ENCODE results near the gene PBX4. TPM values are rescaled to one million over a fixed set of nuclear protein-coding genes. Genes with fewer than 3 reads are reported as not detected.

The PBX4 gene
- total RNA-seq, 1 donor from 2014 or later = 0.82 TPM

- Mint-ChIP-seq H3K9me3 (ENCODE audit: unreplicated experiment) (no peaks in the 10 kb centered on the region), H3K4me3 (ENCODE audit: unreplicated experiment) (peak overlapping the region; percentile 94), H3K36me3 (ENCODE audit: low read depth, unreplicated experiment) (peaks cover 20% of the 10 kb centered on the region), H3K4me1 (ENCODE audit: unreplicated experiment) (peaks cover 15% of the 10 kb centered on the region), H3K27me3 (ENCODE audit: unreplicated experiment) (peaks cover 19% of the 10 kb centered on the region), H3K27ac (ENCODE audit: unreplicated experiment) (peak overlapping the region; percentile 93)
- DNase-seq (ENCODE audit: low spot score) = no peak
- TF ChIP-seq CTCF (IDR thresholded peaks at IDR 0.05; ENCODE audit: unreplicated experiment) = no peak
Measured at GRCh38 chr19:19662344-19662743, 43.9 kb upstream of the PBX4 start.

DNA sequence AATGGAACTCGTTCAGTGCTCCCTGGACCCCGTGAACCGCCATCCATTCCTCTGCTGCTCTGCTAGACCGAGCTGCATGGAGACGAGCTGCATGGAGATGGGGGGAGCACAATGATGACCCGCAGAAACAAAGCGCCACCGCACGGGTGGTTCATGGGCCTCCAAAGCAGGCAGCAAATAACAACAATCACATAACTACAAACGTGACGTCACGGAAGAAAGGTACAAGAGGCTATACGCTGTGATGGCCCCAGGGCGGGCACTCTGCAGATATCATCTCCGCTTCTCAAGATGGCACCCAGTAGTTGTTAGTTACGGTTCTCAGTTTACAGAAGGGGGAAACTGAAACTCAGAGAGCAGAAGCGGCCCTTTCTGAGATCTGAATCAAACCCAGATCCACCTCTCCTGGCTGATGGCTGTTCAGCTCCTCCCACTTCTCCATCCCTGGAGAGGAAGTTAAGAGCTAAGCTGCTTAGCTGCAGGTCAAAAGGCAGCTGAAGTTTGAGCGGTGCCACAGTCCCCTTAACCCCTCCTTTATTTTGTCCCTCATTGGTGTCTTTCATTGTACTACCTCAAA is 43.3 kb upstream of the PBX4 start:
- peak overlapping the region; percentile 94 for H3K4me3 Mint-ChIP-seq (ENCODE audit: unreplicated experiment)
- TF ChIP-seq CTCF (IDR thresholded peaks at IDR 0.05; ENCODE audit: unreplicated experiment) = no peak
- no peak for DNase-seq (ENCODE audit: low spot score)
- peak overlapping the region; percentile 57 for H3K27ac Mint-ChIP-seq (ENCODE audit: unreplicated experiment)
- peaks cover 23% of the 10 kb centered on the region for H3K36me3 Mint-ChIP-seq (ENCODE audit: low read depth, unreplicated experiment)
- H3K27me3 Mint-ChIP-seq (ENCODE audit: unreplicated experiment) = peaks cover 19% of the 10 kb centered on the region
- peaks cover 15% of the 10 kb centered on the region for H3K4me1 Mint-ChIP-seq (ENCODE audit: unreplicated experiment)
- no peaks in the 10 kb centered on the region for H3K9me3 Mint-ChIP-seq (ENCODE audit: unreplicated experiment)

GRCh38 chr19:19661141-19661674 is 42.7 kb upstream of the PBX4 start:
- Mint-ChIP-seq H3K9me3 (ENCODE audit: unreplicated experiment) (no peaks in the 10 kb centered on the region), H3K4me3 (ENCODE audit: unreplicated experiment) (peak overlapping the region; percentile 53), H3K4me1 (ENCODE audit: unreplicated experiment) (peaks cover 15% of the 10 kb centered on the region), H3K36me3 (ENCODE audit: low read depth, unreplicated experiment) (peaks cover 28% of the 10 kb centered on the region), H3K27me3 (ENCODE audit: unreplicated experiment) (peaks cover 19% of the 10 kb centered on the region), H3K27ac (ENCODE audit: unreplicated experiment) (peak overlapping the region; percentile 57)
- no peak for DNase-seq (ENCODE audit: low spot score)
- no peak for TF ChIP-seq CTCF (IDR thresholded peaks at IDR 0.05; ENCODE audit: unreplicated experiment)

DNA sequence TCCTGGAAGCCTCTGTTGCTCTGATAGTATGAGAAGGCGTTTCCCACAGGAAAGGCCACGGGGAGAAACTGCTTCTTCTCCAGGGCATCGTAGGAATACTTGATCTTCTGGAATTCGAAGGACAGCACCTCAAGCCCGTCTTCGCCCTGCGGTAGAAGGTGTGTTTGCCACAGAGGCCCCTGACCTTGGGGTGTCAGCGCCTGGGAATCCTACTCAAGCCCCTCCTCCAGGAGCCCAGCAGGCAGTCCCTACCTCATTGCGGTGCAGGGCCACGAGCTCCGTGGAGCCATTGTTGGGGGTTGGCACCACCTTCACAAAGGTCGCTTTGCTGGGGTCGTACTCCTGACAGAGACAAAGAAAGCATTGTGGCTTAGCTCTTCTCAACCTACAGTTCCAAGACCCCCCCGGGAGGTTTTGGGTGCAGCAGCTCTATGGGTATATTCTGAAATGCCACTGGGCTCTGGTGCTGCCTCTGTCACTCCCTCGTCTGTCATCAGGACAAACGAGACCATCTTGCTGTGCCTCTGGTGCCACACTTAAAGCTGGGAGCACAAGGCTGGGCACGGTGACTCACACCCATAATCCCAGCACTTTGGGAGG is 41.3 kb upstream of the PBX4 start:
- Mint-ChIP-seq H3K4me3 (ENCODE audit: unreplicated experiment) (no peak overlapping the region), H3K4me1 (ENCODE audit: unreplicated experiment) (peaks cover 15% of the 10 kb centered on the region), H3K27me3 (ENCODE audit: unreplicated experiment) (peaks cover 19% of the 10 kb centered on the region), H3K9me3 (ENCODE audit: unreplicated experiment) (no peaks in the 10 kb centered on the region), H3K27ac (ENCODE audit: unreplicated experiment) (no peak overlapping the region), H3K36me3 (ENCODE audit: low read depth, unreplicated experiment) (peaks cover 36% of the 10 kb centered on the region)
- DNase-seq (ENCODE audit: low spot score) = no peak
- no peak for TF ChIP-seq CTCF (IDR thresholded peaks at IDR 0.05; ENCODE audit: unreplicated experiment)

- H3K4me1 Mint-ChIP-seq (ENCODE audit: unreplicated experiment) = peaks cover 10% of the 10 kb centered on the region
- peaks cover 41% of the 10 kb centered on the region for H3K36me3 Mint-ChIP-seq (ENCODE audit: low read depth, unreplicated experiment)
- no peaks in the 10 kb centered on the region for H3K9me3 Mint-ChIP-seq (ENCODE audit: unreplicated experiment)
- H3K4me3 Mint-ChIP-seq (ENCODE audit: unreplicated experiment) = no peak overlapping the region
- DNase-seq (ENCODE audit: low spot score) = no peak
- H3K27me3 Mint-ChIP-seq (ENCODE audit: unreplicated experiment) = peaks cover 18% of the 10 kb centered on the region
- no peak overlapping the region for H3K27ac Mint-ChIP-seq (ENCODE audit: unreplicated experiment)
- TF ChIP-seq CTCF (IDR thresholded peaks at IDR 0.05; ENCODE audit: unreplicated experiment) = no peak
Measured at GRCh38 chr19:19657397-19657783, 38.9 kb upstream of the PBX4 start.

Measured in endothelial cell (in vitro differentiated cells).